GM12864 (cell line): ENCODE measurements around the gene NUPR1.

Experiments used
- DNase-seq: peaks from one replicate; pipeline ENCODE4 v3.0.0-alpha.2; 2011; ENCODE audit warnings: low read depth
- H3K4me3 ChIP-seq: 2 replicates; pipeline ENCODE4 v1.5.1; 2011; ENCODE audit warnings: mild to moderate bottlenecking, low read depth, low read length, control low read depth
- CTCF ChIP-seq: IDR thresholded peaks from 2 replicates; pipeline ENCODE4 v1.5.1; 2011; ENCODE audit warnings: low read depth, mild to moderate bottlenecking, moderate library complexity, low read length, control low read depth, inconsistent platforms; ENCODE audit errors: missing control alignments

The NUPR1 gene

GRCh38 chr16:28543072-28543471, 4.3 kb upstream of the NUPR1 start:
- H3K4me3 ChIP-seq = no peak overlapping the region
- no peak for TF ChIP-seq CTCF
- no peak for DNase-seq

- no peak overlapping the region for H3K4me3 ChIP-seq
- no peak for DNase-seq
- TF ChIP-seq CTCF = no peak
Measured at GRCh38 chr16:28542646-28543045, 3.9 kb upstream of the NUPR1 start.

- no peak for TF ChIP-seq CTCF
- no peak overlapping the region for H3K4me3 ChIP-seq
- DNase-seq = no peak
Measured at GRCh38 chr16:28540346-28540745, 1.6 kb upstream of the NUPR1 start.

DNA sequence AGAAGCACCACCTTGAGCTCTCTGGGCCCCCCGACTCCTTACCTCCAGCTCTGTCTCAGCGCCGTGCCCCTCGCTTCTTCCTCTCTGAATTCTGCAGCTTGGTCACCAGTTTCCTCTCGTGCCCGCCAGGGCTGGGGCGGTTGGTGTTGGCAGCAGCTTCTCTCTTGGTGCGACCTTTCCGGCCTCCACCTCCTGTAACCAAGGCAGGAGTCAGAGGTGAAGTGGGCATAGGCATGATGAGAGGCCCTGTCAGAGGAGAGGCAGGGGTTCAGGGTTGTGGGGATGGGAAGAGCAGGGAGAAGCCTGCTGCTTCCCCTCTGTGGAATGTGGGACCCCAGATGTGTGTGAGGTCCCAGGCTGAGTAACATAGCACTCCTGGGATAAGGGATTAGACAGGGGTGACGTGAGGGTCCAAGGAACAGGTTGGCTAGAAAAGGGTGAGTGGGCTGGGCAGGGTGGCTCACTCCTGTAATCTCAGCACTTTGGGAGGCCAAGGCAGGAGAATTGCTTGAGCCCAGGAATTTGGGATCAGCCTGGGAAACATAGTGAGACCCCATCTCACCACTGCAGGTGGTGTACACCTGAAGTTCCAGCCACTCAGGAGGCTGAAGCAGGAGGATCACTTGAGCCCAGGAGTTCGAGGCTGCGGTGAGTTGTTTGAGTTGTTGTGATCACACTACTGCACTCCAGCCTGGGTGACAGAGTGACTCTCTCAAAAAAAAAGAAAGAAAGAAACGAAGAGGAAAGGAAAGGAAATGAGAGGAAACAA, 626 bp downstream of the NUPR1 start:
- no peak for TF ChIP-seq CTCF
- DNase-seq = no peak
- no peak overlapping the region for H3K4me3 ChIP-seq

DNA sequence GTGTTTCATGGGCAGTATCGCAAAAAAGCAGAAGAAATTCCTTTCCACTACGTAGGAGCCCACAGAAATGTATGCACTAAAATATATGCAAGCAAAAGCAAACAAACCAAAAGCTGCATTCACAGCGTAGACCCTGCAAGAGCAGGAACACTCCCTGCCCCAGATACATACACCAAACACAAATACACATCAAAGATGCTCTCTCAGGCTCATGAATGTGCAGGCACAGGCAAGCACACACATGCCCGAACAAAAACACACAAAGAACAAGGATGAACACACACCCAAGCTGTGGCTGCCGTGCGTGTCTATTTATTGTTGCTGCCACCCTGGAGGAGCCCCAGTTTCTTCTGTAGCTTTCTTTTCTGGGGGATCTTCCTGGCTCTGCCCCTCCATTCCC, 1.7 kb downstream of the NUPR1 start:
- no peak for TF ChIP-seq CTCF
- DNase-seq = no peak
- no peak overlapping the region for H3K4me3 ChIP-seq

- DNase-seq = no peak
- no peak for TF ChIP-seq CTCF
- H3K4me3 ChIP-seq = no peak overlapping the region
Measured at GRCh38 chr16:28534542-28535373, 4.0 kb downstream of the NUPR1 start.
